Erythroblast (primary cell): ENCODE results near the gene LLGL1.

Experiments
- GATA1 ChIP-seq: IDR thresholded peaks from 2 replicates; pipeline ENCODE4 v1.6.1; 2011; ENCODE audit warnings: low read depth, mild to moderate bottlenecking, control low read depth, low read length, moderate library complexity
- POLR2A ChIP-seq: IDR thresholded peaks from 2 replicates; pipeline ENCODE4 v1.6.1; 2011; ENCODE audit warnings: mild to moderate bottlenecking, low read length

DNA sequence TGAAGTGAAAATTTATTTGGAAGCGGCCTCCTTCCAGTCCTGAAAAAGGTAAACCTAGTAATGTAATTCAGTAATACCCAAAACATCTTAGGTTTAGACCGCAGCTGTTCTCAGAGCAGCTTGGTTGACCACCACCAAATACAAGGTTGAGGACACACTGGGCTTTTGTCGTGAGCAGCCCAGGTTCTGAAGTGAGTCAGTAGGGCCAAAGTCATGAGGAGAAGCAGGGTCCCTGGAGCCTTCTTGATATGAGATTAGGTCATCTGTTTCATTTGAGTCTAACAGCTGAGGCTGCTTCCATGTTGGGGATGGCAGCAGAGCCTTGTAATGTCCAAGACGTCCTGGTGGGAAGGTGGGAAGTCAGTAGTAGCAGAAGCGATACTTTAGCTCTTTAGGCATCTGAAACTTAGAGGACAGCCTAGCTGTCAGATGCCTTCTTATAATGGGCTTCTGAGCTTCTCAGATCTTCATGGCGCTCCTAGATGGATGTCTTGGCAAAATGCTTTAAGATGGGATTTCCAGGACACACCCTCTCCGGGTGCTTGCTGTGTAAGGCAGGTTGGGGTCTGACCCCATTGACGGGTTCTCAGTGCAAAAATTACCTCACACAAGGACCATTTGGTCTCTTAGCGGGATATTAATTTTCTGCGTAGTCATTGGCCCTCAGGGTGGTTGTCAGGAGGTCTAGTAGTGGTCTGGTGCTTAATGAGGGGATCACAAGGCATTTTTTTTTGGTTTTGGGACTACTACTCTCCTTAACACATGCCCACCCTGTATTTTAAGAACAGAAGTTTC is 39.4 kb upstream of the LLGL1 start:
- TF ChIP-seq POLR2A (no peak), GATA1 (no peak)
